Measurements from ENCODE around the gene CDKAL1. TPM values are rescaled to one million over a fixed set of nuclear protein-coding genes. Genes with fewer than 3 reads are reported as not detected.

The CDKAL1 gene
- total and polyA plus RNA-seq, 9 of the 15 experiments (the other 6 are each of a cell fraction or from before 2014, with no cell fraction given), result 11.2 to 36.3 (median 20.1) TPM

DNA sequence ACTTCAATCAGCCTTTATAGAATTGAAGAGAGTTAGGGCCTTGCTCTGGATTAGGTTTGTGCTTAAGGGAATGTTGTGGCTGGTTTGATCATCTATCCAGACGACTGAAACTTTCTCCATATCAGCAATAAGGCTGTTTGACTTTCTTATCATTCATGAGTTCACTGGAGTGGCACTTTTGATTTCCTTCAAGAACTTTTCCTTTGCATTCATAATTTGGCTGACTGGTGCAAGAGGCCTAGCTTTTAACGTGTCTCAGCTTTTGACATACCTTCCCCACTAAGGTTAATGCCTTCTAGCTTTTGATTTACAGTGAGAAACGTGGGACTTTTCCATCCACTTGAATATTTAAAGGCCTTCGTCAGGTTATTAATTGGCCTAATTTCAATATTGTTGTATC lies 461.8 kb downstream of the CDKAL1 start:
- ChIA-PET POLR2A (no interaction called here), CTCF (ENCODE audit: low intra/inter-chr PET ratio) (no interaction called here)
- no peak for TF ChIP-seq SMARCC2 (IDR thresholded peaks at IDR 0.05; ENCODE audit: low read depth)
- TF ChIP-seq, protein P1, sequence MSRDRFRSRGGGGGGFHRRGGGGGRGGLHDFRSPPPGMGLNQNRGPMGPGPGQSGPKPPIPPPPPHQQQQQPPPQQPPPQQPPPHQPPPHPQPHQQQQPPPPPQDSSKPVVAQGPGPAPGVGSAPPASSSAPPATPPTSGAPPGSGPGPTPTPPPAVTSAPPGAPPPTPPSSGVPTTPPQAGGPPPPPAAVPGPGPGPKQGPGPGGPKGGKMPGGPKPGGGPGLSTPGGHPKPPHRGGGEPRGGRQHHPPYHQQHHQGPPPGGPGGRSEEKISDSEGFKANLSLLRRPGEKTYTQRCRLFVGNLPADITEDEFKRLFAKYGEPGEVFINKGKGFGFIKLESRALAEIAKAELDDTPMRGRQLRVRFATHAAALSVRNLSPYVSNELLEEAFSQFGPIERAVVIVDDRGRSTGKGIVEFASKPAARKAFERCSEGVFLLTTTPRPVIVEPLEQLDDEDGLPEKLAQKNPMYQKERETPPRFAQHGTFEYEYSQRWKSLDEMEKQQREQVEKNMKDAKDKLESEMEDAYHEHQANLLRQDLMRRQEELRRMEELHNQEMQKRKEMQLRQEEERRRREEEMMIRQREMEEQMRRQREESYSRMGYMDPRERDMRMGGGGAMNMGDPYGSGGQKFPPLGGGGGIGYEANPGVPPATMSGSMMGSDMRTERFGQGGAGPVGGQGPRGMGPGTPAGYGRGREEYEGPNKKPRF (IDR thresholded peaks at IDR 0.05; ENCODE audit: low read depth, low read length), result no peak
- TF ChIP-seq STAT5B (CRISPR knock-in tag; IDR thresholded peaks at IDR 0.05), result no peak
- no peak for TF ChIP-seq MYNN (IDR thresholded peaks at IDR 0.05)
- no peak for TF ChIP-seq MYNN (CRISPR knock-in tag; IDR thresholded peaks at IDR 0.05)
- no peak for TF ChIP-seq FOXA3 (CRISPR knock-in tag; conservative IDR thresholded peaks at IDR 0.05 in 1 of 2, IDR thresholded peaks at IDR 0.05 in 1 of 2)
- TF ChIP-seq, protein P2, sequence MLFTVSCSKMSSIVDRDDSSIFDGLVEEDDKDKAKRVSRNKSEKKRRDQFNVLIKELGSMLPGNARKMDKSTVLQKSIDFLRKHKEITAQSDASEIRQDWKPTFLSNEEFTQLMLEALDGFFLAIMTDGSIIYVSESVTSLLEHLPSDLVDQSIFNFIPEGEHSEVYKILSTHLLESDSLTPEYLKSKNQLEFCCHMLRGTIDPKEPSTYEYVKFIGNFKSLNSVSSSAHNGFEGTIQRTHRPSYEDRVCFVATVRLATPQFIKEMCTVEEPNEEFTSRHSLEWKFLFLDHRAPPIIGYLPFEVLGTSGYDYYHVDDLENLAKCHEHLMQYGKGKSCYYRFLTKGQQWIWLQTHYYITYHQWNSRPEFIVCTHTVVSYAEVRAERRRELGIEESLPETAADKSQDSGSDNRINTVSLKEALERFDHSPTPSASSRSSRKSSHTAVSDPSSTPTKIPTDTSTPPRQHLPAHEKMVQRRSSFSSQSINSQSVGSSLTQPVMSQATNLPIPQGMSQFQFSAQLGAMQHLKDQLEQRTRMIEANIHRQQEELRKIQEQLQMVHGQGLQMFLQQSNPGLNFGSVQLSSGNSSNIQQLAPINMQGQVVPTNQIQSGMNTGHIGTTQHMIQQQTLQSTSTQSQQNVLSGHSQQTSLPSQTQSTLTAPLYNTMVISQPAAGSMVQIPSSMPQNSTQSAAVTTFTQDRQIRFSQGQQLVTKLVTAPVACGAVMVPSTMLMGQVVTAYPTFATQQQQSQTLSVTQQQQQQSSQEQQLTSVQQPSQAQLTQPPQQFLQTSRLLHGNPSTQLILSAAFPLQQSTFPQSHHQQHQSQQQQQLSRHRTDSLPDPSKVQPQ (CRISPR knock-in tag; IDR thresholded peaks at IDR 0.05; ENCODE audit: borderline replicate concordance), result no peak
- no peak for TF ChIP-seq SRSF7 (optimal IDR thresholded peaks at IDR 0.05; ENCODE audit: low read depth, low read length)
- TF ChIP-seq NRF1 (conservative IDR thresholded peaks at IDR 0.05 in 1 of 2, IDR thresholded peaks at IDR 0.05 in 1 of 2), result no peak
- no peak for TF ChIP-seq CTBP1 (IDR thresholded peaks at IDR 0.05; ENCODE audit: borderline replicate concordance)
- Histone ChIP-seq H3K36me3 (ENCODE audit: control insufficient read depth, insufficient read depth, low read length) (no peaks in the 10 kb centered on the region; the same call in 2 of the 3 replicates), H3K27me3 (ENCODE audit: control insufficient read depth in 2 of 2, insufficient read depth in 2 of 2, low read length in 2 of 2) (no peaks in the 10 kb centered on the region), H3K9me3 (replicated peaks; ENCODE audit: control insufficient read depth, insufficient read depth, low read depth, low read length) (no peaks in the 10 kb centered on the region), H3K27ac (ENCODE audit: extremely low read depth, low read depth, low read length) (no peak overlapping the region), H3K4me1 (replicated peaks in 1 of 2; ENCODE audit: control insufficient read depth in 2 of 2, insufficient read depth in 2 of 2, low read length in 2 of 2) (no peaks in the 10 kb centered on the region), H3K4me3 (no peak overlapping the region), H3K9me1 (ENCODE audit: control insufficient read depth, insufficient read depth, low read length) (no peaks in the 10 kb centered on the region), H3K4me2 (ENCODE audit: insufficient read depth, low read length) (no peak overlapping the region), H3K9ac (ENCODE audit: insufficient read depth in 1 of 2, low read depth in 2 of 2, low read length in 2 of 2) (no peak overlapping the region), H4K20me1 (replicated peaks; ENCODE audit: control insufficient read depth, insufficient read depth, low read length) (no peaks in the 10 kb centered on the region), H2AFZ (ENCODE audit: low read depth, low read length) (no peak overlapping the region), H3K79me2 (ENCODE audit: control insufficient read depth, insufficient read depth, low read length) (no peaks in the 10 kb centered on the region)
- BruUV-seq (replicated peaks), result no TSS peak
- intact Hi-C loops (cut with micrococcal nuclease), result no loop called here
- 43% methylated on average over 4 of the region's 4 CpGs for WGBS (ENCODE audit: insufficient coverage, low coverage, missing lambda C conversion rate)
- ATAC-seq, result no peak
- in situ Hi-C loops (cut with MboI), result no loop called here
- no peak for FAIRE-seq
- no peak for DNase-seq (ENCODE audit: extremely low read depth in 1 of 4, low spot score in 3 of 4)

Measured in K562 (cell line).